Transverse colon (tissue), 4 donors: Measurements from ENCODE around the gene OR2D2. TPM values are rescaled to one million over a fixed set of nuclear protein-coding genes. Genes with fewer than 3 reads are reported as not detected.

Experiments used
- DNase-seq: peaks from one replicate; pipeline ENCODE4 v3.0.0-alpha.2; 2019
- H3K27ac ChIP-seq, 4 donors: fragments of 200-600 bp; sonication (generic); 2 replicates each; pipeline ENCODE4 v1.5.1; 2016 to 2018; ENCODE audit warnings: inconsistent platforms in 4 of 4
- H3K27me3 ChIP-seq: fragments of 200-600 bp; sonication (generic); 2 replicates; pipeline ENCODE4 v1.5.1; 2017; ENCODE audit warnings: inconsistent platforms
- H3K36me3 ChIP-seq, 4 donors: fragments of 200-600 bp; sonication (generic); 2 replicates each; pipeline ENCODE4 v1.5.1; 2017 to 2019; ENCODE audit warnings: inconsistent platforms in 4 of 4
- H3K4me1 ChIP-seq, 4 donors: fragments of 200-600 bp; sonication (generic); 2 replicates each; pipeline ENCODE4 v1.5.1; 2017 to 2020; ENCODE audit warnings: inconsistent platforms in 4 of 4
- H3K4me3 ChIP-seq, 4 donors: fragments of 200-600 bp; sonication (generic); 1 replicate in 1 of 4; 2 replicates in 3 of 4; pipeline versions ENCODE4 v1.5.1 to v1.6.1; 2017 to 2019; ENCODE audit warnings: inconsistent platforms in 4 of 4
- H3K9me3 ChIP-seq, 2 donors: fragments of 200-600 bp; sonication (generic); 2 replicates each; pipeline ENCODE4 v1.5.1; 2017 to 2019; ENCODE audit warnings: inconsistent platforms in 2 of 2
- CTCF ChIP-seq, 5 experiments: fragments of 200-600 bp in 3 of 5; fragments of 450-650 bp in 2 of 5; sonication (generic) in 3 of 5; IDR thresholded peaks; 1 replicate in 2 of 5; 2 replicates in 3 of 5; pipeline ENCODE4 v1.5.1; 2016 to 2017; ENCODE audit warnings: antibody characterized with exemption in 5 of 5, inconsistent platforms in 3 of 5, mild to moderate bottlenecking in 2 of 5, moderate library complexity in 1 of 5
- EP300 ChIP-seq: sonication (generic); formaldehyde crosslinking; IDR thresholded peaks from one replicate; pipeline ENCODE4 v1.6.1; 2017; ENCODE audit warnings: antibody characterized with exemption, low read depth
- POLR2A ChIP-seq: fragments of 450-650 bp; IDR thresholded peaks from one replicate; pipeline ENCODE4 v1.6.1; 2016; ENCODE audit warnings: antibody characterized with exemption, mild to moderate bottlenecking, moderate library complexity
- POLR2AphosphoS5 ChIP-seq, 3 donors: sonication (generic); formaldehyde crosslinking; IDR thresholded peaks; one replicate each; pipeline ENCODE4 v1.6.1; 2016; ENCODE audit warnings: antibody characterized with exemption in 3 of 3
- WGBS, 2 donors: methylation state at CpG; one replicate each; pipeline ENCODE4 v1.1.5; 2018; ENCODE audit warnings: low coverage in 1 of 2; 5-methylcytosine and 5-hydroxymethylcytosine counted together
- in situ Hi-C, 4 donors: fragments of 200-750 bp; cut with MboI; loops; one replicate each; pipeline versions ENCODE4 v1.15.0 to v1.15.1; 2017; ENCODE audit warnings: low sequenced_read_pairs in 3 of 4, low pct_ligation_motif_present in 1 of 4, low pct_unique_long_range_greater_than_20kb in 1 of 4
- intact Hi-C: fragments of 100-400 bp; cut with DNase I; formaldehyde crosslinking; loops from one replicate; pipeline ENCODE4 v1.15.1; 2023; ENCODE audit warnings: low total_unique reads
- total RNA-seq, 4 donors: library from RNA; depleted of rRNA; stranded (reverse); fragments of >200 nt; gene quantifications; one replicate each; pipeline ENCODE4 v1.1.0, GENCODE V29; 2016

OR2D2 gene
- total RNA-seq, 4 donors from 2014 or later, result 0.64 to 1.4 TPM; not detected in 2

- Histone ChIP-seq H3K36me3 (no peaks in the 10 kb centered on the region), H3K9me3 (no peaks in the 10 kb centered on the region), H3K4me3 (no peak within 1 kb of the TSS), H3K27me3 (no peaks in the 10 kb centered on the region), H3K4me1 (no peaks in the 10 kb centered on the region), H3K27ac (no peak within 1 kb of the TSS)
- 92 to 100% methylated on average over 1 of the region's 1 CpG for WGBS, 2 donors
- intact Hi-C loops (no loop called here), in situ Hi-C loops (no loop called here)
- no peak for DNase-seq
- TF ChIP-seq CTCF (IDR thresholded peaks at IDR 0.05), result no peak
- TF ChIP-seq POLR2AphosphoS5 (IDR thresholded peaks at IDR 0.05), result no peak
- TF ChIP-seq EP300, result no peak
- no peak for TF ChIP-seq POLR2A
These were observed 16.0 kb downstream of the OR2D2 start, which contains the start of gene OR10A4 for GRCh38 chr11:6876325-6876724. TSS of gene OR10A4 (plus strand) at chr11:6876625. CDS start at chr11:6876648, 23 bp downstream.

- no peak overlapping the region for H3K27ac ChIP-seq
- in situ Hi-C loops, result no loop called here
- intact Hi-C loops, result no loop called here
- no peaks in the 10 kb centered on the region for H3K4me1 ChIP-seq
- 86 to 91% methylated on average over 1 to 2 of the region's 2 CpGs for WGBS, 2 donors
- no peak for DNase-seq
- no peaks in the 10 kb centered on the region for H3K36me3 ChIP-seq
- H3K4me3 ChIP-seq, result no peak overlapping the region
- H3K27me3 ChIP-seq, result no peaks in the 10 kb centered on the region
- TF ChIP-seq CTCF (IDR thresholded peaks at IDR 0.05) (no peak), POLR2AphosphoS5 (IDR thresholded peaks at IDR 0.05) (no peak), POLR2A (no peak), EP300 (no peak)
- no peaks in the 10 kb centered on the region for H3K9me3 ChIP-seq
These were observed 16.5 kb downstream of the OR2D2 start for GRCh38 chr11:6875761-6876160.

- Histone ChIP-seq H3K36me3 (no peaks in the 10 kb centered on the region), H3K4me3 (no peak overlapping the region), H3K27me3 (no peaks in the 10 kb centered on the region), H3K9me3 (no peaks in the 10 kb centered on the region), H3K4me1 (no peaks in the 10 kb centered on the region), H3K27ac (no peak overlapping the region)
- TF ChIP-seq EP300, result no peak
- no peak for TF ChIP-seq POLR2A
- no peak for TF ChIP-seq CTCF (IDR thresholded peaks at IDR 0.05)
- TF ChIP-seq POLR2AphosphoS5 (IDR thresholded peaks at IDR 0.05), result no peak
- no peak for DNase-seq
- intact Hi-C loops (no loop called here), in situ Hi-C loops (no loop called here)
- 88 to 100% methylated on average over 1 of the region's 1 CpG for WGBS, 2 donors
These were observed 21.0 kb downstream of the OR2D2 start for GRCh38 chr11:6871278-6871677.

GRCh38 chr11:6864438-6864837, 27.9 kb downstream of the OR2D2 start:
- in situ Hi-C loops, result no loop called here
- H3K4me3 ChIP-seq, result no peak overlapping the region
- no peak for DNase-seq
- TF ChIP-seq EP300, result no peak
- TF ChIP-seq POLR2A, result no peak
- TF ChIP-seq CTCF (IDR thresholded peaks at IDR 0.05), result no peak
- no peak for TF ChIP-seq POLR2AphosphoS5 (IDR thresholded peaks at IDR 0.05)
- WGBS, 2 donors, result 73 to 75% methylated on average over 1 of the region's 1 CpG
- H3K9me3 ChIP-seq, result no peaks in the 10 kb centered on the region
- H3K4me1 ChIP-seq, result no peaks in the 10 kb centered on the region
- H3K27ac ChIP-seq, result no peak overlapping the region
- no peaks in the 10 kb centered on the region for H3K36me3 ChIP-seq
- intact Hi-C loops, result no loop called here
- H3K27me3 ChIP-seq, result no peaks in the 10 kb centered on the region
